Measurements from ENCODE around the gene MITF. TPM values are rescaled to one million over a fixed set of nuclear protein-coding genes. Genes with fewer than 3 reads are reported as not detected.

The MITF gene
- total RNA-seq, 4 donors from 2014 or later = 1.6 to 22.5 (median 6.6) TPM

DNA sequence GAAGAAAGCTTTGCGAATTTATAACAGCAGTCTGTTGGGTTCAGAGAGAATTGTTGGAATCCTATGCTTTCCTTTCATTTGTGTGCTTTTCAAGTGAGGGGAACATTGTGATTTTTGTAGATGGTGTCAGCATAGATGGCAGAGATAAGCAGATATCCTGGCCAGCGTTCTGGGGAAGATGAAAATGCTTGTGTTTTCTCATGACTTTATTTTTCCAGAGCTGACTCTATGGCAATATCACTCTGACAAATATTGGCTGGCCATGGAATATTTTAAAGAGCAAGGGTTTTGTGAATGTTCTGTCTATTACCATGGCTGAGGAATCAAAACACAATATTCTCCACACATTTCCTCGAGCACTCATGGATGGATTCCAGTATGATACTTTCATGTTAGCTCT is 108.8 kb downstream of the MITF start:
- Histone ChIP-seq H3K4me1 (peaks cover 0 to 6% (median 0%) of the 10 kb centered on the region in 3 donors), H3K27me3 (no peaks in the 10 kb centered on the region), H3K9me3 (no peaks in the 10 kb centered on the region), H3K36me3 (no peaks in the 10 kb centered on the region), H3K4me3 (no peak overlapping the region), H3K27ac (no peak overlapping the region)
- no peak for DNase-seq
- TF ChIP-seq, protein P1, sequence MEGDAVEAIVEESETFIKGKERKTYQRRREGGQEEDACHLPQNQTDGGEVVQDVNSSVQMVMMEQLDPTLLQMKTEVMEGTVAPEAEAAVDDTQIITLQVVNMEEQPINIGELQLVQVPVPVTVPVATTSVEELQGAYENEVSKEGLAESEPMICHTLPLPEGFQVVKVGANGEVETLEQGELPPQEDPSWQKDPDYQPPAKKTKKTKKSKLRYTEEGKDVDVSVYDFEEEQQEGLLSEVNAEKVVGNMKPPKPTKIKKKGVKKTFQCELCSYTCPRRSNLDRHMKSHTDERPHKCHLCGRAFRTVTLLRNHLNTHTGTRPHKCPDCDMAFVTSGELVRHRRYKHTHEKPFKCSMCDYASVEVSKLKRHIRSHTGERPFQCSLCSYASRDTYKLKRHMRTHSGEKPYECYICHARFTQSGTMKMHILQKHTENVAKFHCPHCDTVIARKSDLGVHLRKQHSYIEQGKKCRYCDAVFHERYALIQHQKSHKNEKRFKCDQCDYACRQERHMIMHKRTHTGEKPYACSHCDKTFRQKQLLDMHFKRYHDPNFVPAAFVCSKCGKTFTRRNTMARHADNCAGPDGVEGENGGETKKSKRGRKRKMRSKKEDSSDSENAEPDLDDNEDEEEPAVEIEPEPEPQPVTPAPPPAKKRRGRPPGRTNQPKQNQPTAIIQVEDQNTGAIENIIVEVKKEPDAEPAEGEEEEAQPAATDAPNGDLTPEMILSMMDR (IDR thresholded peaks at IDR 0.05) = no peak
- no peak for TF ChIP-seq POLR2A (IDR thresholded peaks at IDR 0.05)
- intact Hi-C loops (cut with DNase I) = no loop called here
- WGBS, 2 donors = 42 to 59% methylated on average over 3 of the region's 3 CpGs

DNA sequence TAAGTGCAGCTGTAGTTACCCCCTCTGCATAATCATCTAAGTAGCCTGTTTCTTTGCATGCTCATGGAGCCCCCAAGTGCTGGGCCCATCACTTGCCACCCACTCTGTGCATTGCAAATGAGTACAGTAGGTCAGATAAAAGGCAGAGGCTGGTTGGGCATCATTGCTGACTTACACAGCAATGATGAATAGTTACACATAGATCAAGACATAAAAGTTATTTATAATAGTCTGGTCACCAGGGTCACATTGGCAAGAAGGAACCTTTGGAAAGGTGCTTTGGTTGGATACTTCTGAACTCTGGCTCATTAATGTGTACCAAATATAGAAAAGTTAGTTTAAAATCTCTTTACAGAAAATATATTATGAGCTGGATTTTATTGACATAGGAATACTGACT is 111.6 kb downstream of the MITF start:
- no peak for DNase-seq
- Histone ChIP-seq H3K9me3 (no peaks in the 10 kb centered on the region), H3K27ac (no peak overlapping the region), H3K27me3 (no peaks in the 10 kb centered on the region), H3K4me3 (no peak overlapping the region), H3K4me1 (peaks cover 0 to 11% (median 0%) of the 10 kb centered on the region in 3 donors), H3K36me3 (no peaks in the 10 kb centered on the region)
- no peak for TF ChIP-seq POLR2A (IDR thresholded peaks at IDR 0.05)
- TF ChIP-seq, protein P1 (IDR thresholded peaks at IDR 0.05) = no peak
- intact Hi-C loops (cut with DNase I) = no loop called here

DNA sequence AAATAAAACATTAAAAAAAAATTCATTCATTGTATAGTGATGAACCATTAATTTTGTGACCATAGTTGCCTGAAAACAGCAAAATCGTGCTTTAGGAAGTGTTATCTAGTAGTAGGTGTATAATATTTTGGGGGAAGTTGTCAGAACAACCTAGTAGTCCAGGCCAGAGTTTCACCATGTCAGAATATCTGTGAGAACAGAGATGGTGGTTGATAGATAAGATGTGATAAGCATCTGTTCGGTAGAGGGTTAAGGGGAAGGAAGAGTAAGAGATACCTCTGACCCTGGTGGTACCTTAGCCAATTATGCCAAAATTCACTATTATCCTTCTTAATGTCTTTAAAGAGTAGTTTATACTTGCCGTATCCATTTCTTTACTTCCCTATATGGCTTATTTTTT is 113.8 kb downstream of the MITF start:
- Histone ChIP-seq H3K27me3 (no peaks in the 10 kb centered on the region), H3K27ac (no peak overlapping the region), H3K9me3 (no peaks in the 10 kb centered on the region), H3K4me1 (peaks cover 0 to 13% (median 0%) of the 10 kb centered on the region in 3 donors), H3K4me3 (no peak overlapping the region), H3K36me3 (no peaks in the 10 kb centered on the region)
- 67 to 68% methylated on average over 3 of the region's 3 CpGs for WGBS, 2 donors
- TF ChIP-seq, protein P1 (IDR thresholded peaks at IDR 0.05) = no peak
- no peak for TF ChIP-seq POLR2A (IDR thresholded peaks at IDR 0.05)
- intact Hi-C loops (cut with DNase I) = no loop called here
- DNase-seq = no peak

DNA sequence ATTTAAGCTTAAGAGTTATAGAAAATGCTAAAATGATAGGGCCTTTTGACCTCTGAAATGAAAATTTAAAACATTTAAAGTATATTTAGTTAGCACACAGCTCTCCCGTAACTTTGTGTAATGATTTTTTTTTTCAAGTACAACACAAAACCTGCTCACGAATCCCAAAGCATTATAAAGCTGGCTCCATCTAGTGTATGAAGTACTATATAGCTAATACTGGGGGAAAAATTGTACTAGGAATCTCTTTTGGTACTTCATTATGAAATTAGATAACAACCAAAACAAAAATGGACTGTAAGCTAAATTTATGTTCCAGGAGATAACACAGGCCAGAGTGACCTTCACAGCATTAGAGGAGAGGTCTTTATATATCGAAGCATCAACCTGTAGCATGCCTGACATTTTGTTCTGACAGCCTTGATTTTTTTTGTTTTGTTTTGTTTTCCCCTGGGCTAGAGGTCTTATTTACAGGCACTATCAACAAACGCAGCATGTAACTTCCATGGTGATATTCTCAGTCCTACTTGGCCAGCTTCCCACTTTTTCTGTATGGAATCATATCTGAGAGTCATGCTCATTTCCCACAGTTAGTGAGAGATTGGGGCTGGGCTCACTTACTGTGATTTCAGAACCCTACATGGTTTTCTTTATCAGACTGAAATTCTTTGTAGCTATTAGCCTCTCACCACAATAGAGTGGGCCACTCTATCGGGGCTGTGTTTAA is 116.3 kb downstream of the MITF start:
- Histone ChIP-seq H3K4me3 (no peak overlapping the region), H3K9me3 (no peaks in the 10 kb centered on the region), H3K27ac (no peak overlapping the region), H3K4me1 (peaks cover 0 to 13% (median 0%) of the 10 kb centered on the region in 3 donors), H3K36me3 (no peaks in the 10 kb centered on the region), H3K27me3 (no peaks in the 10 kb centered on the region)
- TF ChIP-seq, protein P1 (IDR thresholded peaks at IDR 0.05) = peak in 3 of 6 experiments; percentile 9 to 33 (median 13)
- TF ChIP-seq POLR2A (IDR thresholded peaks at IDR 0.05) = no peak
- intact Hi-C loops (cut with DNase I) = no loop called here
- 23 to 25% methylated on average over 5 of the region's 5 CpGs for WGBS, 2 donors
- no peak for DNase-seq

DNA sequence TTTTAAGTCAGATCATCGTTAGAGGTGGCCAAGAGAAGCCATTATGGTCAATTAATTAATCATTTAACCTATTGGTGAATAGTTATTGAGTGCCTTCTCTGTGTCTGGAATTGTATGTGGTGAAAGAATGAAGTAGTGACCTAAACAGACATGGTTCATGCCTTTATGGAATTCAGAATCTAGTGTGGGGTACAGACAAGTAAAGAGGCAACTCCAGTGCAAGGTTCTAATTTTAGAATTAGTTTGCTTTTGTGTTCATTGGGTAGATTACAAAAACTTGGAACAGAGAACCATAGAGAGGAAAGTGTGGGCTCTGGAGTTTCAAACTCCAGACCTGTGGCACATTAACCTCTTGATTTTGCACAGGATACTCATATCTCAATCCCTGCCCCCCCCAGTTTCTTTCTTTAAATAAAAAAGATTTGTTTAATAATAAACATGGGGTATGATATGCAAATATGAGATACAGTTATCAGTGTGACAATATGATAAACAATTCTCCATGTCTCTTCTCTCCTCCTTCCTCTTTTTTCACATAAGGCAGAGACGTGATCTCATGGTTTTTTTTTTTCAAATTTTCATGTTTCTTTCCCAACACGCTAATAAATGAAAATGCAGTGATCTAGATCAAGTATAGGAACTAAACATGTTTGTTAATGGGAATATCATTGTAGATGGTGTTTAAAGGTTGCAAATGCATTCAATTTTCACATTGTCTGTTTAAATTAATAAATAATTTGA is 117.9 kb downstream of the MITF start:
- Histone ChIP-seq H3K27ac (no peak overlapping the region), H3K9me3 (no peaks in the 10 kb centered on the region), H3K4me3 (no peak overlapping the region), H3K27me3 (no peaks in the 10 kb centered on the region), H3K4me1 (peaks cover 0 to 13% (median 0%) of the 10 kb centered on the region in 3 donors), H3K36me3 (no peaks in the 10 kb centered on the region)
- no peak for TF ChIP-seq POLR2A (IDR thresholded peaks at IDR 0.05)
- TF ChIP-seq, protein P1 (IDR thresholded peaks at IDR 0.05) = no peak
- WGBS, 2 donors = 63 to 72% methylated on average over 3 of the region's 3 CpGs
- DNase-seq = no peak
- intact Hi-C loops (cut with DNase I) = no loop called here

Data from esophagus squamous epithelium (tissue), 5 donors.